Measurements from ENCODE around the gene TBXAS1. TPM values are rescaled to one million over a fixed set of nuclear protein-coding genes. Genes with fewer than 3 reads are reported as not detected.

TBXAS1 gene
- total and polyA plus RNA-seq, 11 donors, result 2.0 to 32.0 (median 4.7) TPM

DNA sequence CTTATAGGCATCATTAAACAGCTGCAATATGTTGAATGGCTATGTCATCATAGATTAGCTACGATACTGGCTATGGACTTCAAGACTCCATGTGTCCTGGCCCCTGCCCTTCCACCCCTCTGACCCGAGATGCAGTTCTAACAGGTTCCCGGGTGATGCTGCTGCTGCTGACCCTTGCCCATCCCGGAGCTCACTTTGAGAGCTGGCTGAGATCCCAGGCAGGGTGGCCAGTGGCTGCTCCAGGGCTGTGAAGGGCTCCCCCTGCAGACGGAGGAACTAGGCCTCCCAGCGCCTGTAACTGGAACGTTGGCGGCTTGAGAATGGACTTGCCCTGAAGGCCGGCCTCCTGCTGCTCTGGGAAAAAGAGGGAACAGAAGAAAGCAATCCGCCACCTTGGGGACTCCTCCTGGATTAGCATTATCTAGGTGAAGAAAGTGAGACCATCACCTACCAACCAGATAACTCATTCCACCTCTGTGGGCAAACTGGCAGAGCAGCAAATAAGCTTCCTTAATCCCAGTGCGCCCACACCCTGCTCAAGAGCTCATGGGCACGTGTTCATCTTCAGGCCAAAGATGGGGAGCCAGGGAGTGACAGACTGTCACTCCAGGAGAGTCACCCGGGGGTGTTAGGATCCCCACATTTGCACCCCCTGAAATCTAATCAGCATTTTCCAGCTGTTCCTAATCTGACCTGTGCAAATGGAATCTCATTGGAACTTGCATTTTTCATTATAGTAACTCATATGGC, 176.9 kb downstream of the TBXAS1 start:
- no peaks in the 10 kb centered on the region for H3K36me3 ChIP-seq
- no peaks in the 10 kb centered on the region for H3K9me3 ChIP-seq
- TF ChIP-seq, protein P1, sequence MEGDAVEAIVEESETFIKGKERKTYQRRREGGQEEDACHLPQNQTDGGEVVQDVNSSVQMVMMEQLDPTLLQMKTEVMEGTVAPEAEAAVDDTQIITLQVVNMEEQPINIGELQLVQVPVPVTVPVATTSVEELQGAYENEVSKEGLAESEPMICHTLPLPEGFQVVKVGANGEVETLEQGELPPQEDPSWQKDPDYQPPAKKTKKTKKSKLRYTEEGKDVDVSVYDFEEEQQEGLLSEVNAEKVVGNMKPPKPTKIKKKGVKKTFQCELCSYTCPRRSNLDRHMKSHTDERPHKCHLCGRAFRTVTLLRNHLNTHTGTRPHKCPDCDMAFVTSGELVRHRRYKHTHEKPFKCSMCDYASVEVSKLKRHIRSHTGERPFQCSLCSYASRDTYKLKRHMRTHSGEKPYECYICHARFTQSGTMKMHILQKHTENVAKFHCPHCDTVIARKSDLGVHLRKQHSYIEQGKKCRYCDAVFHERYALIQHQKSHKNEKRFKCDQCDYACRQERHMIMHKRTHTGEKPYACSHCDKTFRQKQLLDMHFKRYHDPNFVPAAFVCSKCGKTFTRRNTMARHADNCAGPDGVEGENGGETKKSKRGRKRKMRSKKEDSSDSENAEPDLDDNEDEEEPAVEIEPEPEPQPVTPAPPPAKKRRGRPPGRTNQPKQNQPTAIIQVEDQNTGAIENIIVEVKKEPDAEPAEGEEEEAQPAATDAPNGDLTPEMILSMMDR (IDR thresholded peaks at IDR 0.05), result peak in 6 of 12 donors; percentile 6 to 45 (median 34)
- TF ChIP-seq POLR2A (IDR thresholded peaks at IDR 0.05), result no peak
- H3K27ac ChIP-seq, result no peak overlapping the region
- ATAC-seq (peak in 2 of 4 donors; percentile 28 to 47), DNase-seq (peak in 2 of 5 donors; percentile 46 to 49)
- H3K4me3 ChIP-seq, result no peak overlapping the region
- 48 to 72% (median 63%) methylated on average over 11 to 13 of the region's 13 CpGs for WGBS, 4 donors
- H3K27me3 ChIP-seq, result no peaks in the 10 kb centered on the region
- intact Hi-C loops (cut with DNase I), result loop anchor here in 2 of 10 donors (2.0 to 10.0 kb wide), 3 partner anchors 361 to 571 kb away; no protein-coding TSS in a partner anchor
- no peaks in the 10 kb centered on the region for H3K4me1 ChIP-seq

DNA sequence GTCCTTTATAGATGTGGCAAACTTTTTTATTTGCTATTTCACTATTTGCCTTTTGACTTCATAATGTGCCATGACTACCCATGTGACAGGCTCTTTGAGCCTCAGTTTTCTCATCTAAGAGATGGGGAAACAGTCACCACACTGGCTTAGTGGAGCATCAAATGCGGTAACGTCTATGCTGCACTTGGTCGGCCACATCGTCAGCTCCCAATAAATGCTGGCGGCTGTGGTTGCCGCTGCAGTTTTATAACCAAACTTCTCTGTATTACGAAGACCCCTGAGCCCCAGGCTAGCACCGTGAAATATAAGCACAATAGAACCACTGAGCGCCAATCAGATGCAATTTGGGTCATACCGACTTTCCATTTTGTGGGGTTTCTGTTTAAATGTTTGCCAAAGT, 177.5 kb downstream of the TBXAS1 start:
- 90 to 98% (median 95%) methylated on average over 10 of the region's 10 CpGs for WGBS, 4 donors
- no peak overlapping the region for H3K27ac ChIP-seq
- H3K4me3 ChIP-seq, result no peak overlapping the region
- no peaks in the 10 kb centered on the region for H3K9me3 ChIP-seq
- DNase-seq (no peak), ATAC-seq (no peak)
- H3K27me3 ChIP-seq, result no peaks in the 10 kb centered on the region
- TF ChIP-seq, protein P1 (IDR thresholded peaks at IDR 0.05), result no peak
- TF ChIP-seq POLR2A (IDR thresholded peaks at IDR 0.05), result no peak
- no peaks in the 10 kb centered on the region for H3K36me3 ChIP-seq
- no peaks in the 10 kb centered on the region for H3K4me1 ChIP-seq
- intact Hi-C loops (cut with DNase I), result loop anchor here in 2 of 10 donors (10.0 kb wide), 2 partner anchors 392 to 572 kb away; no protein-coding TSS in a partner anchor

DNA sequence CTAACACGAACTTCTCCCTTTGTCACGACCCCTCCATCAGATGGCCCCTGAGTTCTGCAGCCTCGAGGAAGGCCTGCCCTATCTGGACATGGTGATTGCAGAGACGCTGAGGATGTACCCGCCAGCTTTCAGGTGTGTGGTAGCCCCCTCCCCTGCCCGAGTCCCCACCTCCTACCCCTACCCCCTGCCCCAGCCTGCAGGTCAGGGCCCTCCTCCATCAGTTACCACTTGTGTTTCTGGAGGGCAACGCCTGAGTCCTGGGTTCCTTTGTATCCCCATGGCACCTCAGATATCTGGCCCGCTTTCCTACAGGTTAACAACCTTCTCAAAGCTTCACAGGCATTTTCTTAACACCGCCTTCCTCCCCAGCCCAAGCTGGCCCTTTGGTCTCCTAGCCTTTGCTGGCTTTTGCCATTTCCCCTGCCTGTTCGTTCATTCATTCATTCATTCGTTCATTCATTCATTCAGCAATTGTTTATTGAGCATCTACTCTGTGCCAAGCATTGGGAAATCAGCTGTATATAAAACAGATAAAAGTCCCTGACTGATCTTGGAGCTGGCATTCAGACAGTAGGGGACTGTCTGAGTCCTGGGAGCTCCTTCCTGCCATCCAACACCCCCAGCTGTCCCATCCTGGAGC, 178.1 kb downstream of the TBXAS1 start:
- no peaks in the 10 kb centered on the region for H3K9me3 ChIP-seq
- no peaks in the 10 kb centered on the region for H3K36me3 ChIP-seq
- WGBS, 4 donors, result 92 to 97% (median 94%) methylated on average over 11 of the region's 11 CpGs
- intact Hi-C loops (cut with DNase I), result loop anchor here in 2 of 10 donors (10.0 kb wide), 2 partner anchors 392 to 572 kb away; no protein-coding TSS in a partner anchor
- DNase-seq (no peak), ATAC-seq (no peak)
- no peaks in the 10 kb centered on the region for H3K4me1 ChIP-seq
- H3K4me3 ChIP-seq, result no peak overlapping the region
- H3K27me3 ChIP-seq, result no peaks in the 10 kb centered on the region
- H3K27ac ChIP-seq, result no peak overlapping the region
- TF ChIP-seq, protein P1 (IDR thresholded peaks at IDR 0.05), result no peak
- no peak for TF ChIP-seq POLR2A (IDR thresholded peaks at IDR 0.05)

Data from heart left ventricle (tissue), 16 donors.